ENCODE results near the gene RHOC.

The RHOC gene

GRCh38 chr1:112717263-112717873, 10.4 kb upstream of the RHOC start:
- no peak overlapping the region for H2AFZ ChIP-seq
- no peak overlapping the region for H3K9ac ChIP-seq
- no peaks in the 10 kb centered on the region for H3K36me3 ChIP-seq (ENCODE audit: control insufficient read depth, insufficient read depth, low read length)
- no peak overlapping the region for H3K4me2 ChIP-seq (ENCODE audit: low read length)
- H3K9me3 ChIP-seq (ENCODE audit: control insufficient read depth, low read length), result no peaks in the 10 kb centered on the region
- no peak overlapping the region for H3K4me3 ChIP-seq (ENCODE audit: low read depth, low read length)
- H3K4me1 ChIP-seq, result peaks cover 7% of the 10 kb centered on the region
- no peaks in the 10 kb centered on the region for H3K79me2 ChIP-seq
- no peak for TF ChIP-seq CTCF (IDR thresholded peaks at IDR 0.05)
- H3K27me3 ChIP-seq (ENCODE audit: control insufficient read depth, insufficient read depth, low read length), result no peaks in the 10 kb centered on the region
- H3K27ac ChIP-seq, result no peak overlapping the region

- H2AFZ ChIP-seq, result peak overlapping the region; percentile 88
- H3K9ac ChIP-seq, result no peak overlapping the region
- H3K79me2 ChIP-seq, result no peaks in the 10 kb centered on the region
- peak overlapping the region; percentile 74 for H3K4me2 ChIP-seq (ENCODE audit: low read length)
- H3K27ac ChIP-seq, result peak overlapping the region; percentile 75
- no peaks in the 10 kb centered on the region for H3K27me3 ChIP-seq (ENCODE audit: control insufficient read depth, insufficient read depth, low read length)
- H3K4me3 ChIP-seq (ENCODE audit: low read depth, low read length), result peak overlapping the region; percentile 63
- peaks cover 7% of the 10 kb centered on the region for H3K4me1 ChIP-seq
- H3K36me3 ChIP-seq (ENCODE audit: control insufficient read depth, insufficient read depth, low read length), result no peaks in the 10 kb centered on the region
- H3K9me3 ChIP-seq (ENCODE audit: control insufficient read depth, low read length), result no peaks in the 10 kb centered on the region
- TF ChIP-seq CTCF (IDR thresholded peaks at IDR 0.05), result peak; percentile 80
Observed at GRCh38 chr1:112716133-112716720, 9.3 kb upstream of the RHOC start.

GRCh38 chr1:112715264-112716053, 8.5 kb upstream of the RHOC start, which contains the start of gene PPM1J:
Gene PPM1J, minus strand, starts transcription at chr1:112715332. Its CDS starts 31 bp downstream, at chr1:112715301.
- no peak within 1 kb of the TSS for H3K9ac ChIP-seq
- H3K4me1 ChIP-seq, result peaks cover 7% of the 10 kb centered on the region
- peak within 1 kb of the TSS; percentile 75 for H3K27ac ChIP-seq
- TF ChIP-seq CTCF (IDR thresholded peaks at IDR 0.05), result no peak
- no peaks in the 10 kb centered on the region for H3K79me2 ChIP-seq
- H3K9me3 ChIP-seq (ENCODE audit: control insufficient read depth, low read length), result no peaks in the 10 kb centered on the region
- H3K36me3 ChIP-seq (ENCODE audit: control insufficient read depth, insufficient read depth, low read length), result no peaks in the 10 kb centered on the region
- H2AFZ ChIP-seq, result peak within 1 kb of the TSS; percentile 88
- H3K4me3 ChIP-seq (ENCODE audit: low read depth, low read length), result peak within 1 kb of the TSS; percentile 63
- peak within 1 kb of the TSS; percentile 74 for H3K4me2 ChIP-seq (ENCODE audit: low read length)
- H3K27me3 ChIP-seq (ENCODE audit: control insufficient read depth, insufficient read depth, low read length), result no peaks in the 10 kb centered on the region

- Histone ChIP-seq H3K4me2 (ENCODE audit: low read length) (peak overlapping the region; percentile 73), H3K27me3 (ENCODE audit: control insufficient read depth, insufficient read depth, low read length) (no peaks in the 10 kb centered on the region), H3K4me1 (peaks cover 7% of the 10 kb centered on the region), H3K9ac (no peak overlapping the region), H2AFZ (peak overlapping the region; percentile 80), H3K79me2 (no peaks in the 10 kb centered on the region), H3K9me3 (ENCODE audit: control insufficient read depth, low read length) (no peaks in the 10 kb centered on the region), H3K27ac (no peak overlapping the region), H3K36me3 (ENCODE audit: control insufficient read depth, insufficient read depth, low read length) (no peaks in the 10 kb centered on the region), H3K4me3 (ENCODE audit: low read depth, low read length) (peak overlapping the region; percentile 63)
- no peak for TF ChIP-seq CTCF (IDR thresholded peaks at IDR 0.05)
Observed at GRCh38 chr1:112714313-112715263, 7.7 kb upstream of the RHOC start.

Measured in parathyroid adenoma (tissue), 2 donors.